ENCODE results near the gene NLN. TPM values are rescaled to one million over a fixed set of nuclear protein-coding genes. Genes with fewer than 3 reads are reported as not detected.

The NLN gene
- total and polyA plus RNA-seq, 2 experiments from 2014 or later = 37.7 to 49.6 TPM

- H3K79me2 ChIP-seq (ENCODE audit: insufficient read depth) = no peaks in the 10 kb centered on the region
- peak overlapping the region; percentile 45 for H2AFZ ChIP-seq
- no peaks in the 10 kb centered on the region for H3K27me3 ChIP-seq (replicated peaks; ENCODE audit: insufficient read depth)
- no peaks in the 10 kb centered on the region for H3K9me2 ChIP-seq (ENCODE audit: insufficient read depth)
- peak overlapping the region; percentile 27 for H3K4me2 ChIP-seq (ENCODE audit: unreplicated experiment)
- WGBS, 2 experiments (ENCODE audit: low coverage in 1 of 2, low lambda C conversion rate in 2 of 2, missing lambda C conversion rate in 2 of 2) = 59 to 68% methylated on average over 1 of the region's 1 CpG
- no peaks in the 10 kb centered on the region; the same call in 1 of the 2 replicates for H3K36me3 ChIP-seq (ENCODE audit: low read depth)
- H3K27ac ChIP-seq = peak overlapping the region; percentile 54
- H4K20me1 ChIP-seq (ENCODE audit: insufficient read depth) = no peaks in the 10 kb centered on the region
- no peak overlapping the region for H3K9ac ChIP-seq
- peaks cover 37% of the 10 kb centered on the region for H3F3A ChIP-seq (ENCODE audit: insufficient read depth)
- peak; percentile 68 for DNase-seq
- in situ Hi-C loops (cut with MboI) = no loop called here
- H3K9me3 ChIP-seq (ENCODE audit: low read depth) = no peaks in the 10 kb centered on the region
- TF ChIP-seq EZH2phosphoT487 (IDR thresholded peaks at IDR 0.05; ENCODE audit: insufficient read depth, low read depth) (no peak), EZH2 (IDR thresholded peaks at IDR 0.05; ENCODE audit: insufficient read depth, poor library complexity, severe bottlenecking) (no peak)
- H3K4me1 ChIP-seq (ENCODE audit: insufficient read depth) = peaks cover 47% of the 10 kb centered on the region
- no peak overlapping the region for H3K4me3 ChIP-seq
These were observed 86.8 kb downstream of the NLN start for GRCh38 chr5:65808818-65809217.

- peak; percentile 91 for DNase-seq
- in situ Hi-C loops (cut with MboI) = no loop called here
- Histone ChIP-seq H4K20me1 (ENCODE audit: insufficient read depth) (no peaks in the 10 kb centered on the region), H3K27me3 (replicated peaks; ENCODE audit: insufficient read depth) (no peaks in the 10 kb centered on the region), H3K9me3 (ENCODE audit: low read depth) (no peaks in the 10 kb centered on the region), H3K36me3 (ENCODE audit: low read depth) (peaks cover 4% of the 10 kb centered on the region; the same call in 1 of the 2 replicates), H3K4me3 (peak overlapping the region; percentile 20; the same call in 1 of the 2 replicates), H3F3A (ENCODE audit: insufficient read depth) (peaks cover 37% of the 10 kb centered on the region), H3K4me1 (ENCODE audit: insufficient read depth) (peaks cover 43% of the 10 kb centered on the region), H3K9me2 (ENCODE audit: insufficient read depth) (no peaks in the 10 kb centered on the region), H3K79me2 (ENCODE audit: insufficient read depth) (no peaks in the 10 kb centered on the region), H3K4me2 (ENCODE audit: unreplicated experiment) (peak overlapping the region; percentile 48), H2AFZ (no peak overlapping the region), H3K27ac (peak overlapping the region; percentile 54), H3K9ac (no peak overlapping the region)
- 10 to 20% methylated on average over 8 of the region's 8 CpGs for WGBS, 2 experiments (ENCODE audit: low coverage in 1 of 2, low lambda C conversion rate in 2 of 2, missing lambda C conversion rate in 2 of 2)
- TF ChIP-seq EZH2 (IDR thresholded peaks at IDR 0.05; ENCODE audit: insufficient read depth, poor library complexity, severe bottlenecking) (no peak), EZH2phosphoT487 (IDR thresholded peaks at IDR 0.05; ENCODE audit: insufficient read depth, low read depth) (no peak)
These were observed 88.0 kb downstream of the NLN start for GRCh38 chr5:65809817-65810531.

- Histone ChIP-seq H3K9me2 (ENCODE audit: insufficient read depth) (no peaks in the 10 kb centered on the region), H3F3A (ENCODE audit: insufficient read depth) (peaks cover 37% of the 10 kb centered on the region), H3K4me3 (no peak overlapping the region), H3K27me3 (replicated peaks; ENCODE audit: insufficient read depth) (no peaks in the 10 kb centered on the region), H3K79me2 (ENCODE audit: insufficient read depth) (no peaks in the 10 kb centered on the region), H3K9me3 (ENCODE audit: low read depth) (no peaks in the 10 kb centered on the region), H3K36me3 (ENCODE audit: low read depth) (peaks cover 14% of the 10 kb centered on the region; the same call in 1 of the 2 replicates), H3K4me2 (ENCODE audit: unreplicated experiment) (peak overlapping the region; percentile 48), H2AFZ (no peak overlapping the region), H4K20me1 (ENCODE audit: insufficient read depth) (no peaks in the 10 kb centered on the region), H3K9ac (no peak overlapping the region), H3K4me1 (ENCODE audit: insufficient read depth) (peaks cover 43% of the 10 kb centered on the region), H3K27ac (peak overlapping the region; percentile 54)
- in situ Hi-C loops (cut with MboI) = no loop called here
- peak; percentile 79 for DNase-seq
- WGBS, 2 experiments (ENCODE audit: low coverage in 1 of 2, low lambda C conversion rate in 2 of 2, missing lambda C conversion rate in 2 of 2) = 68 to 76% methylated on average over 3 of the region's 3 CpGs
- TF ChIP-seq EZH2 (IDR thresholded peaks at IDR 0.05; ENCODE audit: insufficient read depth, poor library complexity, severe bottlenecking) (no peak), EZH2phosphoT487 (IDR thresholded peaks at IDR 0.05; ENCODE audit: insufficient read depth, low read depth) (no peak)
These were observed 89.0 kb downstream of the NLN start for GRCh38 chr5:65811004-65811403.

GRCh38 chr5:65811885-65812284 is 89.9 kb downstream of the NLN start:
- 90 to 92% methylated on average over 3 of the region's 3 CpGs for WGBS, 2 experiments (ENCODE audit: low coverage in 1 of 2, low lambda C conversion rate in 2 of 2, missing lambda C conversion rate in 2 of 2)
- H2AFZ ChIP-seq = no peak overlapping the region
- no peak overlapping the region for H3K27ac ChIP-seq
- TF ChIP-seq EZH2 (IDR thresholded peaks at IDR 0.05; ENCODE audit: insufficient read depth, poor library complexity, severe bottlenecking) = no peak
- TF ChIP-seq EZH2phosphoT487 (IDR thresholded peaks at IDR 0.05; ENCODE audit: insufficient read depth, low read depth) = no peak
- peaks cover 37% of the 10 kb centered on the region for H3F3A ChIP-seq (ENCODE audit: insufficient read depth)
- no peaks in the 10 kb centered on the region for H3K79me2 ChIP-seq (ENCODE audit: insufficient read depth)
- H3K4me3 ChIP-seq = no peak overlapping the region
- DNase-seq = no peak
- H3K4me2 ChIP-seq (ENCODE audit: unreplicated experiment) = no peak overlapping the region
- no peak overlapping the region for H3K9ac ChIP-seq
- in situ Hi-C loops (cut with MboI) = no loop called here
- no peaks in the 10 kb centered on the region for H3K9me3 ChIP-seq (ENCODE audit: low read depth)
- no peaks in the 10 kb centered on the region for H3K9me2 ChIP-seq (ENCODE audit: insufficient read depth)
- H4K20me1 ChIP-seq (ENCODE audit: insufficient read depth) = no peaks in the 10 kb centered on the region
- H3K4me1 ChIP-seq (ENCODE audit: insufficient read depth) = peaks cover 43% of the 10 kb centered on the region
- peaks cover 19% of the 10 kb centered on the region; the same call in 1 of the 2 replicates for H3K36me3 ChIP-seq (ENCODE audit: low read depth)
- no peaks in the 10 kb centered on the region for H3K27me3 ChIP-seq (replicated peaks; ENCODE audit: insufficient read depth)

All from GM23248 (cell line).